Activated CD4-positive, alpha-beta T cell treated with anti-CD3 and anti-CD28 coated beads, Interleukin-2, amount 10 ng/mL, durations not matched to agents 7 days and 5 days (primary cell): ENCODE measurements around the gene WRAP53. TPM values are rescaled to one million over a fixed set of nuclear protein-coding genes. Genes with fewer than 3 reads are reported as not detected.

Experiments used
- CTCF ChIA-PET: fragments of 350-600 bp; sonication (Branson Sonifier 250); formaldehyde crosslinking; loops from one replicate; lab custom pipeline; 2021; ENCODE audit warnings: antibody characterized with exemption; lab: Charles Lee
- POLR2A ChIA-PET: fragments of 350-600 bp; sonication (Branson Sonifier 250); formaldehyde crosslinking; loops from one replicate; lab custom pipeline; 2021; ENCODE audit warnings: antibody characterized with exemption; lab: Charles Lee
- DNase-seq: peaks from one replicate; pipeline ENCODE4 v3.0.0-alpha.2; 2020
- H3K27ac Mint-ChIP-seq: one replicate; pipeline ENCODE4 v1.8.0; 2021; ENCODE audit warnings: mild to moderate bottlenecking, moderate library complexity, mixed read lengths
- H3K27me3 Mint-ChIP-seq: one replicate; pipeline ENCODE4 v1.8.0; 2021; ENCODE audit warnings: mixed read lengths
- H3K36me3 Mint-ChIP-seq: one replicate; pipeline ENCODE4 v1.8.0; 2021; ENCODE audit warnings: low read depth, mixed read lengths
- H3K4me1 Mint-ChIP-seq: one replicate; pipeline ENCODE4 v1.8.0; 2021; ENCODE audit warnings: mixed read lengths
- H3K4me3 Mint-ChIP-seq: one replicate; pipeline ENCODE4 v1.8.0; 2021; ENCODE audit warnings: mild to moderate bottlenecking, moderate library complexity, mixed read lengths
- H3K9me3 Mint-ChIP-seq: one replicate; pipeline ENCODE4 v1.8.0; 2021; ENCODE audit warnings: mixed read lengths
- total RNA-seq, 2 experiments: library from RNA; stranded (reverse); gene quantifications; one replicate each; pipeline ENCODE4 v1.2.3, GENCODE V29; 2021

Gene WRAP53
- total RNA-seq, 2 experiments from 2014 or later = 22.6 to 24.2 TPM

GRCh38 chr17:7654832-7655540 lies 33.3 kb upstream of the WRAP53 start:
- H3K36me3 Mint-ChIP-seq = no peaks in the 10 kb centered on the region
- no peaks in the 10 kb centered on the region for H3K9me3 Mint-ChIP-seq
- no peak overlapping the region for H3K27ac Mint-ChIP-seq
- no peak overlapping the region for H3K4me3 Mint-ChIP-seq
- CTCF ChIA-PET = interaction anchor here (0.6 to 1.3 kb wide), 3 partner anchors 17 to 264 kb away, joined by 3 to 4 read pairs (median 3); no protein-coding TSS in a partner anchor
- no peak for DNase-seq
- peaks cover 34% of the 10 kb centered on the region for H3K27me3 Mint-ChIP-seq
- POLR2A ChIA-PET = no interaction called here
- H3K4me1 Mint-ChIP-seq = peaks cover 12% of the 10 kb centered on the region

GRCh38 chr17:7655541-7655840 lies 32.8 kb upstream of the WRAP53 start:
- ChIA-PET POLR2A (no interaction called here), CTCF (interaction anchor here (1.1 to 1.3 kb wide), 2 partner anchors 18 to 263 kb away, joined by 3 to 4 read pairs; no protein-coding TSS in a partner anchor)

GRCh38 chr17:7656958-7657609 lies 31.2 kb upstream of the WRAP53 start:
- POLR2A ChIA-PET = no interaction called here
- Mint-ChIP-seq H3K27ac (no peak overlapping the region), H3K27me3 (peaks cover 18% of the 10 kb centered on the region), H3K4me1 (no peaks in the 10 kb centered on the region), H3K9me3 (no peaks in the 10 kb centered on the region), H3K36me3 (no peaks in the 10 kb centered on the region), H3K4me3 (no peak overlapping the region)
- DNase-seq = no peak
- CTCF ChIA-PET = interaction anchor here (1.0 to 1.5 kb wide), 2 partner anchors 10 to 31 kb away, joined by 3 read pairs; no protein-coding TSS in a partner anchor

More at GRCh38 chr17:7655541-7655840, 32.8 kb upstream of the WRAP53 start:
- H3K36me3 Mint-ChIP-seq = no peaks in the 10 kb centered on the region
- H3K27ac Mint-ChIP-seq = no peak overlapping the region
- H3K4me3 Mint-ChIP-seq = no peak overlapping the region
- H3K4me1 Mint-ChIP-seq = peaks cover 7% of the 10 kb centered on the region
- DNase-seq = no peak
- no peaks in the 10 kb centered on the region for H3K9me3 Mint-ChIP-seq
- H3K27me3 Mint-ChIP-seq = peaks cover 29% of the 10 kb centered on the region

GRCh38 chr17:7667656-7668406 lies 20.4 kb upstream of the WRAP53 start:
- H3K36me3 Mint-ChIP-seq = peaks cover 30% of the 10 kb centered on the region
- DNase-seq = no peak
- ChIA-PET POLR2A (interaction anchor here (0.6 kb wide), 1 partner anchor 18 kb away, joined by 3 read pairs; no protein-coding TSS in a partner anchor), CTCF (interaction anchor here (0.6 to 1.4 kb wide), 6 partner anchors 16 to 627 kb away, joined by 3 to 5 read pairs (median 4); no protein-coding TSS in a partner anchor)
- H3K27ac Mint-ChIP-seq = peak overlapping the region; percentile 36
- H3K27me3 Mint-ChIP-seq = no peaks in the 10 kb centered on the region
- H3K4me1 Mint-ChIP-seq = no peaks in the 10 kb centered on the region
- H3K9me3 Mint-ChIP-seq = no peaks in the 10 kb centered on the region
- H3K4me3 Mint-ChIP-seq = no peak overlapping the region

- ChIA-PET POLR2A (no interaction called here), CTCF (interaction anchor here (1.2 kb wide), 1 partner anchor 50 kb away, joined by 3 read pairs; no protein-coding TSS in a partner anchor)
- H3K9me3 Mint-ChIP-seq = peaks cover 3% of the 10 kb centered on the region
- peaks cover 35% of the 10 kb centered on the region for H3K36me3 Mint-ChIP-seq
- no peak for DNase-seq
- no peak overlapping the region for H3K4me3 Mint-ChIP-seq
- H3K27me3 Mint-ChIP-seq = no peaks in the 10 kb centered on the region
- no peak overlapping the region for H3K27ac Mint-ChIP-seq
- H3K4me1 Mint-ChIP-seq = no peaks in the 10 kb centered on the region
Measured at GRCh38 chr17:7668482-7668881, 19.8 kb upstream of the WRAP53 start.

GRCh38 chr17:7673239-7673638 lies 15.0 kb upstream of the WRAP53 start:
- no peak overlapping the region for H3K27ac Mint-ChIP-seq
- ChIA-PET CTCF (interaction anchor here (0.7 to 2.7 kb wide), 10 partner anchors 10 to 318 kb away, joined by 3 to 16 read pairs (median 4); partner anchors contain the start of genes FXR2, TMEM95, TP53 and WRAP53), POLR2A (no interaction called here)
- peak; percentile 46 for DNase-seq
- H3K27me3 Mint-ChIP-seq = no peaks in the 10 kb centered on the region
- H3K4me3 Mint-ChIP-seq = no peak overlapping the region
- peaks cover 4% of the 10 kb centered on the region for H3K4me1 Mint-ChIP-seq
- peaks cover 10% of the 10 kb centered on the region for H3K9me3 Mint-ChIP-seq
- H3K36me3 Mint-ChIP-seq = peaks cover 55% of the 10 kb centered on the region

- H3K9me3 Mint-ChIP-seq = peaks cover 10% of the 10 kb centered on the region
- H3K27ac Mint-ChIP-seq = no peak overlapping the region
- H3K36me3 Mint-ChIP-seq = peaks cover 51% of the 10 kb centered on the region
- H3K4me1 Mint-ChIP-seq = peaks cover 6% of the 10 kb centered on the region
- CTCF ChIA-PET = interaction anchor here (0.9 to 1.0 kb wide), 2 partner anchors 11 to 13 kb away, joined by 3 to 4 read pairs; partner anchors contain the start of gene TP53
- no peak for DNase-seq
- POLR2A ChIA-PET = no interaction called here
- H3K27me3 Mint-ChIP-seq = no peaks in the 10 kb centered on the region
- no peak overlapping the region for H3K4me3 Mint-ChIP-seq
Measured at GRCh38 chr17:7674934-7675333, 13.3 kb upstream of the WRAP53 start.

- ChIA-PET POLR2A (no interaction called here), CTCF (interaction anchor here (0.9 to 3.0 kb wide), 2 partner anchors 11 to 28 kb away, joined by 3 to 17 read pairs; partner anchors contain the start of genes TP53 and WRAP53)
- peaks cover 7% of the 10 kb centered on the region for H3K4me1 Mint-ChIP-seq
- H3K27me3 Mint-ChIP-seq = no peaks in the 10 kb centered on the region
- no peak overlapping the region for H3K27ac Mint-ChIP-seq
- H3K4me3 Mint-ChIP-seq = no peak overlapping the region
- peaks cover 10% of the 10 kb centered on the region for H3K9me3 Mint-ChIP-seq
- H3K36me3 Mint-ChIP-seq = peaks cover 42% of the 10 kb centered on the region
- no peak for DNase-seq
Measured at GRCh38 chr17:7676533-7676932, 11.7 kb upstream of the WRAP53 start.

- no peak for DNase-seq
- Mint-ChIP-seq H3K4me3 (no peak overlapping the region), H3K27me3 (no peaks in the 10 kb centered on the region), H3K36me3 (peaks cover 38% of the 10 kb centered on the region), H3K27ac (peak overlapping the region; percentile 43), H3K4me1 (peaks cover 9% of the 10 kb centered on the region), H3K9me3 (peaks cover 10% of the 10 kb centered on the region)
- POLR2A ChIA-PET = interaction anchor here (0.6 kb wide), 1 partner anchor 8 kb away, joined by 4 read pairs; no protein-coding TSS in a partner anchor
- CTCF ChIA-PET = interaction anchor here (3.0 kb wide), 1 partner anchor 10 kb away, joined by 17 read pairs; the partner anchor contains the start of genes TP53 and WRAP53
Measured at GRCh38 chr17:7677388-7678067, 10.7 kb upstream of the WRAP53 start.

GRCh38 chr17:7684851-7685532 lies 3.3 kb upstream of the WRAP53 start:
- DNase-seq = no peak
- H3K4me3 Mint-ChIP-seq = peak overlapping the region; percentile 92
- CTCF ChIA-PET = interaction anchor here (1.4 kb wide), 1 partner anchor 26 kb away, joined by 5 read pairs; no protein-coding TSS in a partner anchor
- POLR2A ChIA-PET = no interaction called here
- peaks cover 44% of the 10 kb centered on the region for H3K4me1 Mint-ChIP-seq
- H3K27me3 Mint-ChIP-seq = no peaks in the 10 kb centered on the region
- H3K36me3 Mint-ChIP-seq = peaks cover 20% of the 10 kb centered on the region
- H3K27ac Mint-ChIP-seq = peak overlapping the region; percentile 100
- no peaks in the 10 kb centered on the region for H3K9me3 Mint-ChIP-seq

- Mint-ChIP-seq H3K4me1 (peaks cover 48% of the 10 kb centered on the region), H3K36me3 (peaks cover 20% of the 10 kb centered on the region), H3K4me3 (peak overlapping the region; percentile 92), H3K9me3 (no peaks in the 10 kb centered on the region), H3K27me3 (no peaks in the 10 kb centered on the region), H3K27ac (peak overlapping the region; percentile 100)
- CTCF ChIA-PET = interaction anchor here (0.6 to 3.0 kb wide), 6 partner anchors 10 to 336 kb away, joined by 3 to 33 read pairs (median 6); no protein-coding TSS in a partner anchor
- POLR2A ChIA-PET = interaction anchor here (0.5 to 2.8 kb wide), 9 partner anchors 8 to 441 kb away, joined by 3 to 8 read pairs (median 4); partner anchors contain the start of genes ACAP1, MPDU1, SAT2 and TMEM102
- peak; percentile 91 for DNase-seq
Measured at GRCh38 chr17:7685533-7686221, 2.6 kb upstream of the WRAP53 start.
